ENCODE results near the gene RGS9.

DNA sequence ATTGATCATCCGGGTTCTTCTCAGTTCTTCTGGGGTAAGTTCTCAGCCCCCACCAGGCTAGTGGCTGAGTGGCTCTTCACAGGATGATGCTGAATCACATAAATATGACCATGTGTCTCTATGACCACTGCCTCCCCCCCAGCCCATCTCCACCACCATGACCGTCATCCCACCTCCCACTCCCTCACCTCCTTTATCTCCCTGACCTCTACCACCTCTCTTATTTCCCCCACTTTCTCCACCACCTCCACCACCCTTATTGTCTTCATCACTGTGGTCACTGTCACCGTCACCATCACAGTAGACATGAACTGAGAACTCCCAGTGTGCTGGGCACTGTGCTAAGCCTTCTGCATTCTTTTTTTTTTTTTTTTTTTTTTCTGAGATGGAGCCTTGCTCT, 32.5 kb downstream of the RGS9 start:
- TF ChIP-seq, protein P1, sequence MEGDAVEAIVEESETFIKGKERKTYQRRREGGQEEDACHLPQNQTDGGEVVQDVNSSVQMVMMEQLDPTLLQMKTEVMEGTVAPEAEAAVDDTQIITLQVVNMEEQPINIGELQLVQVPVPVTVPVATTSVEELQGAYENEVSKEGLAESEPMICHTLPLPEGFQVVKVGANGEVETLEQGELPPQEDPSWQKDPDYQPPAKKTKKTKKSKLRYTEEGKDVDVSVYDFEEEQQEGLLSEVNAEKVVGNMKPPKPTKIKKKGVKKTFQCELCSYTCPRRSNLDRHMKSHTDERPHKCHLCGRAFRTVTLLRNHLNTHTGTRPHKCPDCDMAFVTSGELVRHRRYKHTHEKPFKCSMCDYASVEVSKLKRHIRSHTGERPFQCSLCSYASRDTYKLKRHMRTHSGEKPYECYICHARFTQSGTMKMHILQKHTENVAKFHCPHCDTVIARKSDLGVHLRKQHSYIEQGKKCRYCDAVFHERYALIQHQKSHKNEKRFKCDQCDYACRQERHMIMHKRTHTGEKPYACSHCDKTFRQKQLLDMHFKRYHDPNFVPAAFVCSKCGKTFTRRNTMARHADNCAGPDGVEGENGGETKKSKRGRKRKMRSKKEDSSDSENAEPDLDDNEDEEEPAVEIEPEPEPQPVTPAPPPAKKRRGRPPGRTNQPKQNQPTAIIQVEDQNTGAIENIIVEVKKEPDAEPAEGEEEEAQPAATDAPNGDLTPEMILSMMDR (IDR thresholded peaks at IDR 0.05): no peak
- no peak for TF ChIP-seq POLR2A (IDR thresholded peaks at IDR 0.05)

Measured in Peyer's patch (tissue), 4 donors.